B cell (primary cell): ENCODE measurements around the gene TPST2. TPM values are rescaled to one million over a fixed set of nuclear protein-coding genes. Genes with fewer than 3 reads are reported as not detected.
"Not testable (repeated sequence)": the region's sequence is repeated elsewhere in the genome, so short reads cannot be mapped to it uniquely, and the experiment has no call there.

Source experiments
- ATAC-seq: fragments of 200-7000 bp; cut with Tn5 transposase; one replicate; pipeline ENCODE4 v1.10.0; 2021; ENCODE audit warnings: low read depth, mild to moderate bottlenecking, moderate number of reproducible peaks, moderate library complexity
- CTCF ChIA-PET: fragments of 350-600 bp; sonication (Branson Sonifier 250); formaldehyde crosslinking; loops from one replicate; lab custom pipeline; 2021; ENCODE audit warnings: antibody characterized with exemption, inconsistent platforms; lab: Charles Lee
- POLR2A ChIA-PET: fragments of 350-600 bp; sonication (Branson Sonifier 250); formaldehyde crosslinking; loops from one replicate; lab custom pipeline; 2021; ENCODE audit warnings: antibody characterized with exemption; lab: Charles Lee
- DNase-seq: peaks from one replicate; pipeline ENCODE4 v3.0.0; 2013
- H2AFZ ChIP-seq: 2 replicates; pipeline ENCODE4 v1.6.1; 2012; ENCODE audit warnings: mild to moderate bottlenecking, low read depth, low read length; ENCODE audit not compliant: insufficient read depth, poor library complexity, severe bottlenecking
- H3K27ac ChIP-seq, 2 donors: 1 replicate in 1 of 2; 2 replicates in 1 of 2; pipeline ENCODE4 v1.5.1; 2012 to 2013; ENCODE audit warnings: low read length in 2 of 2, mild to moderate bottlenecking in 2 of 2, moderate library complexity in 1 of 2
- H3K27me3 ChIP-seq, 4 experiments: fragments of 200-600 bp in 1 of 4; sonication (generic) in 1 of 4; replicated peaks in 1 of 4; 1 replicate in 2 of 4; 2 replicates in 2 of 4; pipeline versions ENCODE4 v1.6.1 to v1.7.0; 2013 to 2016; ENCODE audit warnings: low read length in 3 of 4, mild to moderate bottlenecking in 2 of 4, mixed read lengths in 1 of 4, moderate library complexity in 1 of 4; ENCODE audit not compliant: insufficient read depth in 4 of 4, control insufficient read depth in 3 of 4; ENCODE audit errors: control extremely low read depth in 1 of 4
- H3K36me3 ChIP-seq, 2 experiments: replicated peaks in 1 of 2; 1 replicate in 1 of 2; 2 replicates in 1 of 2; pipeline versions ENCODE4 v1.6.1 to v1.7.1; 2013; ENCODE audit warnings: low read length in 1 of 2; ENCODE audit not compliant: insufficient read depth in 2 of 2, control insufficient read depth in 1 of 2; ENCODE audit errors: control extremely low read depth in 1 of 2, extremely low read depth in 1 of 2
- H3K4me1 ChIP-seq, 2 donors: fragments of 200-600 bp in 1 of 2; sonication (generic) in 1 of 2; 1 replicate in 1 of 2; 2 replicates in 1 of 2; pipeline versions ENCODE4 v1.5.1 to v1.6.1; 2013 to 2017; ENCODE audit warnings: low read length in 2 of 2; ENCODE audit not compliant: control insufficient read depth in 2 of 2, insufficient read depth in 2 of 2
- H3K4me2 ChIP-seq: replicated peaks from 2 replicates; pipeline ENCODE3; 2012; ENCODE audit warnings: mild to moderate bottlenecking, low read depth, low read length; ENCODE audit not compliant: poor library complexity, severe bottlenecking
- H3K4me3 ChIP-seq, 5 experiments: fragments of 200-600 bp in 1 of 5; sonication (generic) in 1 of 5; 1 replicate in 3 of 5; 2 replicates in 2 of 5; pipeline versions ENCODE4 v1.5.1 to v1.7.0; 2011 to 2016; ENCODE audit warnings: low read length in 4 of 5, mild to moderate bottlenecking in 4 of 5, low read depth in 2 of 5, control low read depth in 1 of 5, moderate library complexity in 1 of 5; ENCODE audit not compliant: insufficient read depth in 1 of 5; ENCODE audit errors: control extremely low read depth in 1 of 5, extremely low read depth in 1 of 5
- H3K79me2 ChIP-seq: fragments of 200-600 bp; sonication (generic); one replicate; pipeline ENCODE4 v1.6.0; 2016; ENCODE audit warnings: low read length; ENCODE audit not compliant: control insufficient read depth, insufficient read depth
- H3K9ac ChIP-seq: fragments of 200-600 bp; sonication (generic); 2 replicates; pipeline ENCODE4 v1.6.1; 2017; ENCODE audit warnings: mild to moderate bottlenecking, low read length, moderate library complexity
- H3K9me3 ChIP-seq, 3 donors: one replicate each; pipeline versions ENCODE4 v1.6.1 to v1.7.1; 2013; ENCODE audit warnings: low read length in 2 of 3; ENCODE audit not compliant: control insufficient read depth in 2 of 3, insufficient read depth in 1 of 3; ENCODE audit errors: control extremely low read depth in 1 of 3
- H4K20me1 ChIP-seq: 2 replicates; pipeline ENCODE4 v1.6.0; 2012; ENCODE audit warnings: mild to moderate bottlenecking, low read length; ENCODE audit not compliant: insufficient read depth, control insufficient read depth, poor library complexity, severe bottlenecking
- H3K27ac Mint-ChIP-seq: one replicate; pipeline ENCODE4 v1.8.0; 2021; ENCODE audit warnings: mixed read lengths
- H3K27me3 Mint-ChIP-seq: one replicate; pipeline ENCODE4 v1.8.0; 2021; ENCODE audit warnings: mixed read lengths
- H3K4me1 Mint-ChIP-seq: one replicate; pipeline ENCODE4 v1.8.0; 2021; ENCODE audit warnings: mixed read lengths
- H3K4me3 Mint-ChIP-seq: one replicate; pipeline ENCODE4 v1.8.0; 2021; ENCODE audit warnings: mixed read lengths
- H3K9me3 Mint-ChIP-seq: one replicate; pipeline ENCODE4 v1.8.0; 2022; ENCODE audit warnings: mixed read lengths; ENCODE audit not compliant: insufficient read depth
- EZH2 ChIP-seq: IDR thresholded peaks from 2 replicates; pipeline ENCODE4 v1.6.1; 2012; ENCODE audit warnings: borderline replicate concordance, low read depth, mild to moderate bottlenecking, moderate library complexity, low read length; ENCODE audit not compliant: insufficient read depth, poor library complexity, severe bottlenecking
- WGBS: methylation state at CpG from one replicate; pipeline ENCODE4 v1.1.5; 2013; ENCODE audit warnings: missing lambda C conversion rate; ENCODE audit not compliant: insufficient coverage; 5-methylcytosine and 5-hydroxymethylcytosine counted together
- intact Hi-C: fragments of 100-400 bp; cut with micrococcal nuclease; formaldehyde crosslinking; loops from one replicate; pipeline ENCODE4 v1.10.0; 2022
- polyA plus RNA-seq: library from polyadenylated mRNA; depleted of rRNA; stranded (reverse); fragments of >200 nt; gene quantifications from 2 replicates; pipeline ENCODE4 v1.2.3, GENCODE V29; 2012
- total RNA-seq, 2 donors: library from RNA; stranded (reverse); fragments of 120-200 nt in 1 of 2; gene quantifications; 1 replicate in 1 of 2; 2 replicates in 1 of 2; pipeline versions ENCODE4 v1.2.3 to v1.2.4, GENCODE V29; 2013 to 2022
- TF ChIP-seq, protein P1 (sequence below): fragments of 200-600 bp; IDR thresholded peaks from one replicate; pipeline ENCODE4 v1.8.0; 2022; ENCODE audit warnings: antibody characterized with exemption, mild to moderate bottlenecking

The TPST2 gene
- total and polyA plus RNA-seq, 2 donors (not counting 1 experiment from before 2014, with no cell fraction given), result 16.6 to 43.1 TPM

DNA sequence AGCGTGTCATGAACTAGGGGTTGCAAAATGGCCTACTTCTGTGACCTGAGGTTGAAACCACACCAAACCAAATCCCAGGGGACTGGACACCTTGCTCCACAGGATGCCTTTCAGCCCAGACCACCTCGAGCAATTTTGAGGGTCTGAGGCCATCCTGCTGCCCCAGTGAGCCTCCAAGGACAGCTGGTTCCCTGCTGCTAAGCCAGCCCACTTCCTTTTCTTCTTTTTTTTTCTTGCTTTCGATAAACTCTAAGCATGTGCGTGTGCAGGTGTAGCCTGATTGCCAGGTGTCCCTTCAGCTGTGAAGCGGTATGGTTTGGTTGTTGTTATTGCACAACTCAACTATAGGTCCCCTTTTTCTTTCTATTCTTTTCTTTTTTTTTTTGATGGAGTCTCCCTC is 25.2 kb upstream of the TPST2 start:
- no peak overlapping the region for H3K4me3 Mint-ChIP-seq
- H3K9me3 Mint-ChIP-seq, result no peaks in the 10 kb centered on the region
- H3K27ac ChIP-seq, result no peak overlapping the region
- H3K27me3 Mint-ChIP-seq, result peaks cover 6% of the 10 kb centered on the region
- no peaks in the 10 kb centered on the region for H3K79me2 ChIP-seq
- WGBS, result 36% methylated on average over 2 of the region's 5 CpGs
- H3K4me3 ChIP-seq, result no peak overlapping the region
- H3K36me3 ChIP-seq, result no peaks in the 10 kb centered on the region
- no peak overlapping the region for H2AFZ ChIP-seq
- peaks cover 0 to 2% (median 0%) of the 10 kb centered on the region in 4 experiments for H3K27me3 ChIP-seq
- no peak overlapping the region for H3K27ac Mint-ChIP-seq
- peaks cover 25 to 43% of the 10 kb centered on the region in 2 donors for H3K4me1 ChIP-seq
- no peaks in the 10 kb centered on the region for H4K20me1 ChIP-seq
- peaks cover 32% of the 10 kb centered on the region for H3K4me1 Mint-ChIP-seq
- peak; percentile 57 for ATAC-seq
- ChIA-PET CTCF (no interaction called here), POLR2A (no interaction called here)
- DNase-seq, result peak; percentile 59
- H3K9me3 ChIP-seq, result no peaks in the 10 kb centered on the region
- intact Hi-C loops, result no loop called here
- H3K4me2 ChIP-seq, result peak overlapping the region; percentile 22
- TF ChIP-seq, protein P1, sequence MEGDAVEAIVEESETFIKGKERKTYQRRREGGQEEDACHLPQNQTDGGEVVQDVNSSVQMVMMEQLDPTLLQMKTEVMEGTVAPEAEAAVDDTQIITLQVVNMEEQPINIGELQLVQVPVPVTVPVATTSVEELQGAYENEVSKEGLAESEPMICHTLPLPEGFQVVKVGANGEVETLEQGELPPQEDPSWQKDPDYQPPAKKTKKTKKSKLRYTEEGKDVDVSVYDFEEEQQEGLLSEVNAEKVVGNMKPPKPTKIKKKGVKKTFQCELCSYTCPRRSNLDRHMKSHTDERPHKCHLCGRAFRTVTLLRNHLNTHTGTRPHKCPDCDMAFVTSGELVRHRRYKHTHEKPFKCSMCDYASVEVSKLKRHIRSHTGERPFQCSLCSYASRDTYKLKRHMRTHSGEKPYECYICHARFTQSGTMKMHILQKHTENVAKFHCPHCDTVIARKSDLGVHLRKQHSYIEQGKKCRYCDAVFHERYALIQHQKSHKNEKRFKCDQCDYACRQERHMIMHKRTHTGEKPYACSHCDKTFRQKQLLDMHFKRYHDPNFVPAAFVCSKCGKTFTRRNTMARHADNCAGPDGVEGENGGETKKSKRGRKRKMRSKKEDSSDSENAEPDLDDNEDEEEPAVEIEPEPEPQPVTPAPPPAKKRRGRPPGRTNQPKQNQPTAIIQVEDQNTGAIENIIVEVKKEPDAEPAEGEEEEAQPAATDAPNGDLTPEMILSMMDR, result no peak
- no peak for TF ChIP-seq EZH2
- no peak overlapping the region for H3K9ac ChIP-seq

DNA sequence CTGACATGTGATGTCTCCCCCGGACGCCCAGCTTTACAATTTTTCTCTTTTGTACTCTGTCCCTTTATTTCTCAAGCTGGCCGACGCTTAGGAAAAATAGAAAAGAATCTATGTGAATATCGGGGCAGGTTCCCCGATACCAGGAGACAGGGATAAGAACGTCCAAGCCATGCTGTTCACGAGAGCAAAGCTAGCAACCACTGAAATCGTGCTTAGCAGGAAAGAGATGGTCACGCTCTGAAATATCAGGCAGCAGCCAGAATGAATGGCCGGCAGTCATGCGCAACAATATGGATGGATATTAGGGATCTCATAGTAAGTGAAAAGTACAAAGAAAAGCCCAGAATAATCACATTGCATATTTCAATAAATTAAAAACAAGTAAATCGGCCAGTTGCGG is 24.4 kb upstream of the TPST2 start:
- peaks cover 25 to 47% of the 10 kb centered on the region in 2 donors for H3K4me1 ChIP-seq
- intact Hi-C loops, result no loop called here
- peaks cover 38% of the 10 kb centered on the region for H3K4me1 Mint-ChIP-seq

DNA sequence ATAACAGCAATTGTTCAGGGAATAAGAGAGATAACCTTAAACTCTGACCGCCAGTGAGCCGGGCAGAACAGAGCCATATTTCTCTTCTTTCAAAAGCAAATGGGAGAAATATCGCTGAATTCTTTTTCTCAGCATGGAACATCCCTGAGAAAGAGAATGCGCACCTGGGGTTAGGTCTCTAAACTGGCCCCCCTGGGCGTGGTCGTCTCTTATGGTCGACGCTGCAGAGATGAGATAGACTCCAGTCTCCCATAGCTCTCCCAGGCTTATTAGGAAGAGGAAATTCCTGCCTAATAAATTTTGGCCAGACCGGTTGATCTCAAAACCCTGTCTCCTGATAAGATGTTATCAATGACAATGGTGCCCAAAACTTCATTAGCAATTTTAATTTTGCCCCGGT is 23.8 kb upstream of the TPST2 start:
- H3K4me2 ChIP-seq, H3K27me3 ChIP-seq, H3K79me2 ChIP-seq, H3K27me3 Mint-ChIP-seq, H3K9me3 ChIP-seq, H3K4me3 ChIP-seq, H4K20me1 ChIP-seq, H3K9me3 Mint-ChIP-seq, H3K27ac ChIP-seq, ATAC-seq, DNase-seq, H3K9ac ChIP-seq, intact Hi-C loops, CTCF ChIA-PET, H3K36me3 ChIP-seq, H3K27ac Mint-ChIP-seq, POLR2A ChIA-PET, H3K4me3 Mint-ChIP-seq, H2AFZ ChIP-seq: not testable (repeated sequence)
- peaks cover 25 to 47% of the 10 kb centered on the region in 2 donors for H3K4me1 ChIP-seq
- 50% methylated on average over 2 of the region's 10 CpGs for WGBS
- peaks cover 39% of the 10 kb centered on the region for H3K4me1 Mint-ChIP-seq

More for the DNA sequence above, 24.4 kb upstream of the TPST2 start:
- no peak overlapping the region for H3K4me2 ChIP-seq
- POLR2A ChIA-PET, result no interaction called here
- CTCF ChIA-PET, result no interaction called here
- Mint-ChIP-seq H3K4me3 (no peak overlapping the region), H3K9me3 (no peaks in the 10 kb centered on the region), H3K27me3 (peaks cover 6% of the 10 kb centered on the region), H3K27ac (no peak overlapping the region)
- H3K36me3 ChIP-seq, result no peaks in the 10 kb centered on the region
- peaks cover 0 to 2% (median 0%) of the 10 kb centered on the region in 4 experiments for H3K27me3 ChIP-seq
- no peak overlapping the region for H3K4me3 ChIP-seq
- no peak overlapping the region for H3K9ac ChIP-seq
- 91% methylated on average over 10 of the region's 14 CpGs for WGBS
- no peaks in the 10 kb centered on the region for H4K20me1 ChIP-seq
- no peak for TF ChIP-seq EZH2
- TF ChIP-seq, protein P1, result no peak
- H2AFZ ChIP-seq, result no peak overlapping the region
- DNase-seq (no peak), ATAC-seq (no peak)
- no peak overlapping the region for H3K27ac ChIP-seq
- no peaks in the 10 kb centered on the region for H3K79me2 ChIP-seq
- H3K9me3 ChIP-seq, result no peaks in the 10 kb centered on the region
